ENCODE data around the gene HNRNPDL. TPM values are rescaled to one million over a fixed set of nuclear protein-coding genes. Genes with fewer than 3 reads are reported as not detected.

HNRNPDL gene
- polyA plus RNA-seq, 2 of the 4 experiments (the other 2 are of a cell fraction), result 321 to 397 TPM

- 87% methylated on average over 7 of the region's 7 CpGs for WGBS (ENCODE audit: missing lambda C conversion rate)
- Histone ChIP-seq H3K4me1 (no peaks in the 10 kb centered on the region), H3K4me2 (no peak overlapping the region), H3K4me3 (no peak overlapping the region), H3K27ac (no peak overlapping the region), H3K9me3 (no peaks in the 10 kb centered on the region)
- DNase-seq (ENCODE audit: low read depth in 1 of 2, low spot score in 1 of 2), result no peak
- CTCF ChIA-PET, result interaction anchor here (0.9 kb wide), 1 partner anchor 11 kb away, joined by 3 read pairs; no protein-coding TSS in a partner anchor
- POLR2A ChIA-PET, result no interaction called here
- ATAC-seq, result no peak
- no peak for TF ChIP-seq HOXB13 (CRISPR knock-in tag; IDR thresholded peaks at IDR 0.05; ENCODE audit: low read depth)
- FAIRE-seq, result no peak
These were observed 21.8 kb upstream of the HNRNPDL start for GRCh38 chr4:82452026-82452425.

GRCh38 chr4:82450966-82451755 lies 20.9 kb upstream of the HNRNPDL start:
- TF ChIP-seq ESRRA (IDR thresholded peaks at IDR 0.05; ENCODE audit: borderline replicate concordance, low read length) (no peak), HMGXB4 (CRISPR knock-in tag; IDR thresholded peaks at IDR 0.05; ENCODE audit: borderline replicate concordance) (no peak), BCL3 (IDR thresholded peaks at IDR 0.05) (no peak), FOSB (CRISPR knock-in tag; IDR thresholded peaks at IDR 0.05) (no peak), PBX3 (IDR thresholded peaks at IDR 0.05) (no peak), NPAS2 (CRISPR knock-in tag; IDR thresholded peaks at IDR 0.05; ENCODE audit: borderline replicate concordance) (no peak), REST (IDR thresholded peaks at IDR 0.05) (no peak), CBX2 (IDR thresholded peaks at IDR 0.05; ENCODE audit: borderline replicate concordance, low read depth) (no peak), ATOH8 (CRISPR knock-in tag; IDR thresholded peaks at IDR 0.05; ENCODE audit: low read depth) (no peak), MAZ (IDR thresholded peaks at IDR 0.05; ENCODE audit: borderline replicate concordance, low read depth, low read length) (no peak)
- Histone ChIP-seq H3K9me3 (no peaks in the 10 kb centered on the region), H3K4me1 (no peaks in the 10 kb centered on the region), H3K4me2 (no peak overlapping the region), H3K4me3 (no peak overlapping the region), H3K27ac (no peak overlapping the region)
- CTCF ChIA-PET, result interaction anchor here (1.3 kb wide), 1 partner anchor 10 kb away, joined by 3 read pairs; no protein-coding TSS in a partner anchor
- 91% methylated on average over 13 of the region's 13 CpGs for WGBS (ENCODE audit: missing lambda C conversion rate)
- POLR2A ChIA-PET, result no interaction called here
- ATAC-seq (no peak), FAIRE-seq (no peak), DNase-seq (ENCODE audit: low read depth in 1 of 2, low spot score in 1 of 2) (no peak)
